ENCODE results near the gene MAD1L1. TPM values are rescaled to one million over a fixed set of nuclear protein-coding genes. Genes with fewer than 3 reads are reported as not detected.
"Not testable (repeated sequence)": the region's sequence is repeated elsewhere in the genome, so short reads cannot be mapped to it uniquely, and the experiment has no call there.

Gene MAD1L1
- total and polyA plus RNA-seq, 2 of the 4 experiments (the other 2 are of a cell fraction), result 29.0 to 40.9 TPM

GRCh38 chr7:1837696-1838543 lies 394.8 kb downstream of the MAD1L1 start:
- H3K27ac ChIP-seq (ENCODE audit: insufficient read depth, low read length); H4K20me1 ChIP-seq (ENCODE audit: insufficient read depth, low read length); H2AK9ac ChIP-seq (replicated peaks; ENCODE audit: low read depth, low read length, poor library complexity); H4K8ac ChIP-seq (ENCODE audit: low read depth in 2 of 2, low read length in 2 of 2); H3K9ac ChIP-seq (ENCODE audit: low read depth, low read length); in situ Hi-C loops (cut with MboI; ENCODE audit: low sequenced_read_pairs); H3K79me1 ChIP-seq (ENCODE audit: low read depth in 1 of 2, low read length in 2 of 2); H3K27me3 ChIP-seq (ENCODE audit: control insufficient read depth, insufficient read depth, low read length); intact Hi-C loops (cut with micrococcal nuclease); H2BK5ac ChIP-seq (ENCODE audit: low read depth, low read length, poor library complexity, severe bottlenecking); H3K9me1 ChIP-seq (ENCODE audit: insufficient read depth, low read length); BruUV-seq (replicated peaks); H4K5ac ChIP-seq (ENCODE audit: low read depth, low read length); H3K9me3 ChIP-seq (ENCODE audit: control insufficient read depth, insufficient read depth, low read length); H2BK15ac ChIP-seq (ENCODE audit: low read depth, low read length); H3K4me1 ChIP-seq (ENCODE audit: control insufficient read depth, insufficient read depth, low read length); ATAC-seq (ENCODE audit: low read depth); H3K18ac ChIP-seq (ENCODE audit: low read depth, low read length); H2BK120ac ChIP-seq (ENCODE audit: low read depth, low read length); H3K4me3 ChIP-seq (ENCODE audit: insufficient read depth, low read depth, low read length); H3K4me2 ChIP-seq (ENCODE audit: low read depth, low read length); H3K14ac ChIP-seq (replicated peaks; ENCODE audit: low read depth, low read length); POLR2A ChIA-PET (ENCODE audit: unreplicated experiment); H3K4ac ChIP-seq (ENCODE audit: low read depth, low read length); dilution Hi-C loops (cut with HindIII; ENCODE audit: low sequenced_read_pairs, unreplicated experiment); CTCF ChIA-PET; H3K36me3 ChIP-seq (ENCODE audit: control insufficient read depth, insufficient read depth, low read length); H3K23ac ChIP-seq (ENCODE audit: low read depth, low read length); H2BK20ac ChIP-seq (ENCODE audit: low read depth, low read length); H2AK5ac ChIP-seq (ENCODE audit: low read depth, low read length); H3K56ac ChIP-seq (ENCODE audit: extremely low read depth, insufficient read depth, low read length); H2AFZ ChIP-seq (replicated peaks; ENCODE audit: low read length, poor library complexity); H4K91ac ChIP-seq (ENCODE audit: insufficient read depth, low read depth, low read length): not testable (repeated sequence)
- peak; percentile 5 for DNase-seq
- 77% methylated on average over 10 of the region's 31 CpGs; no CpG with 5 or more reads in 1 of the 2 experiments for WGBS, 2 experiments (ENCODE audit: extremely low coverage in 2 of 2, insufficient read length in 1 of 2)
- TF ChIP-seq MAFK (IDR thresholded peaks at IDR 0.05; ENCODE audit: low read depth, low read length), result peak; percentile 54

- POLR2A ChIA-PET (ENCODE audit: unreplicated experiment); H3K23ac ChIP-seq (ENCODE audit: low read depth, low read length); H3K4ac ChIP-seq (ENCODE audit: low read depth, low read length); H4K5ac ChIP-seq (ENCODE audit: low read depth, low read length); H2AK5ac ChIP-seq (ENCODE audit: low read depth, low read length); H2BK5ac ChIP-seq (ENCODE audit: low read depth, low read length, poor library complexity, severe bottlenecking); H2BK20ac ChIP-seq (ENCODE audit: low read depth, low read length); dilution Hi-C loops (cut with HindIII; ENCODE audit: low sequenced_read_pairs, unreplicated experiment); H3K4me3 ChIP-seq (ENCODE audit: insufficient read depth, low read depth, low read length); H2AK9ac ChIP-seq (replicated peaks; ENCODE audit: low read depth, low read length, poor library complexity); H3K79me1 ChIP-seq (ENCODE audit: low read depth in 1 of 2, low read length in 2 of 2); intact Hi-C loops (cut with micrococcal nuclease); H3K56ac ChIP-seq (ENCODE audit: extremely low read depth, insufficient read depth, low read length); H2BK15ac ChIP-seq (ENCODE audit: low read depth, low read length); CTCF ChIA-PET; H3K14ac ChIP-seq (replicated peaks; ENCODE audit: low read depth, low read length); H3K27ac ChIP-seq (ENCODE audit: insufficient read depth, low read length); H4K20me1 ChIP-seq (ENCODE audit: insufficient read depth, low read length); H4K91ac ChIP-seq (ENCODE audit: insufficient read depth, low read depth, low read length); DNase-seq; H3K9ac ChIP-seq (ENCODE audit: low read depth, low read length); BruUV-seq (replicated peaks); H3K36me3 ChIP-seq (ENCODE audit: control insufficient read depth, insufficient read depth, low read length); H3K27me3 ChIP-seq (ENCODE audit: control insufficient read depth, insufficient read depth, low read length); H2BK120ac ChIP-seq (ENCODE audit: low read depth, low read length); H3K18ac ChIP-seq (ENCODE audit: low read depth, low read length); H3K4me2 ChIP-seq (ENCODE audit: low read depth, low read length); H3K9me3 ChIP-seq (ENCODE audit: control insufficient read depth, insufficient read depth, low read length); H3K4me1 ChIP-seq (ENCODE audit: control insufficient read depth, insufficient read depth, low read length); H3K9me1 ChIP-seq (ENCODE audit: insufficient read depth, low read length); in situ Hi-C loops (cut with MboI; ENCODE audit: low sequenced_read_pairs); H4K8ac ChIP-seq (ENCODE audit: low read depth in 2 of 2, low read length in 2 of 2); ATAC-seq (ENCODE audit: low read depth); H2AFZ ChIP-seq (replicated peaks; ENCODE audit: low read length, poor library complexity): not testable (repeated sequence)
- WGBS, 2 experiments (ENCODE audit: extremely low coverage in 2 of 2, insufficient read length in 1 of 2), result no CpG with 5 or more reads among the region's 1 CpG
Measured at GRCh38 chr7:1831933-1832535, 400.7 kb downstream of the MAD1L1 start.
